Activated CD4-positive, alpha-beta T cell treated with anti-CD3 and anti-CD28 coated beads, Interleukin-2, Interleukin-6, amounts not matched to agents 100 ng/mL and 50 ng/mL, durations not matched to agents 16 hours and 8 hours (primary cell): ENCODE results near the gene FKBP2.

Experiments
- DNase-seq: peaks from one replicate; pipeline ENCODE4 v3.0.0-alpha.2; 2020

The FKBP2 gene

GRCh38 chr11:64265176-64266160 lies 24.6 kb downstream of the FKBP2 start:
- DNase-seq = no peak

GRCh38 chr11:64266339-64266738 lies 25.4 kb downstream of the FKBP2 start:
- no peak for DNase-seq

GRCh38 chr11:64267207-64267945 lies 26.5 kb downstream of the FKBP2 start:
- DNase-seq = no peak

GRCh38 chr11:64268025-64268892 lies 27.4 kb downstream of the FKBP2 start:
- DNase-seq = peak; percentile 15

- peak; percentile 74 for DNase-seq
Measured at GRCh38 chr11:64268893-64269539, 28.1 kb downstream of the FKBP2 start.

- DNase-seq = peak; percentile 99
Measured at GRCh38 chr11:64269540-64270220, 28.8 kb downstream of the FKBP2 start.

- DNase-seq = no peak
Measured at GRCh38 chr11:64275031-64275800, 34.3 kb downstream of the FKBP2 start.

GRCh38 chr11:64275841-64276240 lies 34.9 kb downstream of the FKBP2 start:
- no peak for DNase-seq

- DNase-seq = no peak
Measured at GRCh38 chr11:64276653-64277431, 35.9 kb downstream of the FKBP2 start.

GRCh38 chr11:64278576-64279190 lies 37.8 kb downstream of the FKBP2 start:
- DNase-seq = no peak

- DNase-seq = no peak
Measured at GRCh38 chr11:64281957-64282770, 41.3 kb downstream of the FKBP2 start.

GRCh38 chr11:64283092-64283491 lies 42.2 kb downstream of the FKBP2 start:
- no peak for DNase-seq

GRCh38 chr11:64284048-64284961 lies 43.4 kb downstream of the FKBP2 start, which contains the start of gene BAD:
TSS of gene BAD (minus strand) at chr11:64284665. CDS start at chr11:64284368, 297 bp downstream.
- peak; percentile 97 for DNase-seq

- peak; percentile 92 for DNase-seq
Measured at GRCh38 chr11:64284962-64285884, 44.3 kb downstream of the FKBP2 start, which contains the start of gene GPR137. TSS of gene GPR137 (plus strand) at chr11:64285848. CDS start at chr11:64286525, 677 bp downstream.

GRCh38 chr11:64285885-64286800 lies 45.2 kb downstream of the FKBP2 start:
- DNase-seq = peak; percentile 45
